HCT116 (cell line): ENCODE data around the gene PIH1D1. TPM values are rescaled to one million over a fixed set of nuclear protein-coding genes. Genes with fewer than 3 reads are reported as not detected.

Source experiments
- ATAC-seq: fragments of 200-7000 bp; cut with Tn5 transposase; 2 replicates; pipeline ENCODE4 v1.9.1; 2020; ENCODE audit warnings: mild to moderate bottlenecking, moderate library complexity
- BruUV-seq: library from RNA; stranded (reverse); fragments of 400-500 nt; replicated peaks from 2 replicates; lab custom pipeline; 2021; lab: Mats Ljungman, UMichigan
- CTCF ChIA-PET: fragments of 300-600 bp; sonication (Branson Sonifier 250); formaldehyde crosslinking; loops from one replicate; lab custom pipeline; 2021; ENCODE audit warnings: antibody characterized with exemption; lab: Charles Lee
- POLR2A ChIA-PET: fragments of 300-600, 350-600 bp; sonication (Branson Sonifier 250); formaldehyde crosslinking; loops from one replicate; lab custom pipeline; 2021; ENCODE audit warnings: antibody characterized with exemption; lab: Charles Lee
- RAD21 ChIA-PET, 2 experiments: fragments of 300-600 bp; sonication (Branson Sonifier 250); formaldehyde crosslinking; loops; one replicate each; lab custom pipeline; 2023; ENCODE audit warnings: low total read pairs in 2 of 2; ENCODE audit not compliant: uncharacterized antibody in 2 of 2, unreplicated experiment in 2 of 2, low non-redundant PET in 1 of 2; lab: Charles Lee
- DNase-seq: peaks from one replicate; pipeline ENCODE4 v3.0.0-alpha.2; 2010; ENCODE audit warnings: low read depth, low spot score
- H2AFZ ChIP-seq: fragments of 200-600 bp; shearing (Covaris generic), sonication (generic); 2 replicates; pipeline ENCODE4 v1.6.1; 2017; ENCODE audit warnings: low read depth, mixed run types, mixed read lengths, antibody characterized with exemption, low read length; ENCODE audit not compliant: poor library complexity, severe bottlenecking
- H3K27ac ChIP-seq: 2 replicates; pipeline ENCODE4 v1.5.1; 2012; ENCODE audit warnings: low read depth, low read length
- H3K27me3 ChIP-seq: fragments of 200-600 bp; sonication (generic); 2 replicates; pipeline ENCODE4 v1.6.1; 2016; ENCODE audit warnings: mixed run types, low read length, mixed read lengths; ENCODE audit not compliant: insufficient read depth
- H3K36me3 ChIP-seq, 2 experiments: fragments of 200-500 bp in 1 of 2; fragments of 200-600 bp in 1 of 2; sonication (Bioruptor generic) in 1 of 2; sonication (generic) in 1 of 2; 2 replicates each; pipeline versions ENCODE4 v1.5.1 to v1.6.1; 2014 to 2016; ENCODE audit warnings: low read length in 2 of 2, inconsistent platforms in 1 of 2, mixed read lengths in 1 of 2, mixed run types in 1 of 2; ENCODE audit not compliant: insufficient read depth in 2 of 2, control insufficient read depth in 1 of 2
- H3K4me1 ChIP-seq, 2 experiments: fragments of 200-600 bp in 1 of 2; sonication (generic) in 1 of 2; 2 replicates each; pipeline versions ENCODE4 v1.5.1 to v1.6.1; 2012 to 2017; ENCODE audit warnings: low read length in 2 of 2, inconsistent platforms in 1 of 2, mild to moderate bottlenecking in 1 of 2, mixed read lengths in 1 of 2, mixed run types in 1 of 2, moderate library complexity in 1 of 2; ENCODE audit not compliant: insufficient read depth in 2 of 2, control insufficient read depth in 1 of 2
- H3K4me2 ChIP-seq: fragments of 200-600 bp; sonication (generic); 2 replicates; pipeline ENCODE4 v1.6.1; 2017; ENCODE audit warnings: mixed run types, low read length, mixed read lengths
- H3K4me3 ChIP-seq, 2 experiments: fragments of 200-600 bp in 1 of 2; sonication (generic) in 1 of 2; replicated peaks in 1 of 2; 2 replicates each; pipeline ENCODE4 v1.5.1; 2011 to 2016; ENCODE audit warnings: low read length in 2 of 2, control low read depth in 1 of 2, low read depth in 1 of 2, mild to moderate bottlenecking in 1 of 2, mixed read lengths in 1 of 2, mixed run types in 1 of 2
- H3K79me2 ChIP-seq: fragments of 200-600 bp; sonication (generic); 2 replicates; pipeline ENCODE4 v1.6.1; 2017; ENCODE audit warnings: mild to moderate bottlenecking, mixed run types, low read length, moderate library complexity, mixed read lengths; ENCODE audit not compliant: insufficient read depth
- H3K9ac ChIP-seq: fragments of 200-600 bp; sonication (generic); 2 replicates; pipeline ENCODE4 v1.6.1; 2016; ENCODE audit warnings: low read length, mixed read lengths
- H3K9me2 ChIP-seq: fragments of 200-600 bp; sonication (generic), shearing (Covaris generic); 2 replicates; pipeline ENCODE4 v1.6.1; 2017; ENCODE audit warnings: mixed run types, mild to moderate bottlenecking, moderate library complexity; ENCODE audit not compliant: insufficient read depth
- H3K9me3 ChIP-seq, 2 experiments: fragments of 200-500 bp in 1 of 2; fragments of 200-600 bp in 1 of 2; sonication (Bioruptor generic) in 1 of 2; sonication (generic) in 1 of 2; 2 replicates each; pipeline ENCODE4 v1.6.1; 2014 to 2017; ENCODE audit warnings: low read length in 2 of 2, mixed read lengths in 2 of 2, inconsistent platforms in 1 of 2, low read depth in 1 of 2, mild to moderate bottlenecking in 1 of 2, mixed run types in 1 of 2, moderate library complexity in 1 of 2; ENCODE audit not compliant: control insufficient read depth in 1 of 2, insufficient read depth in 1 of 2
- H4K20me1 ChIP-seq: fragments of 200-600 bp; sonication (generic), shearing (Covaris generic); 2 replicates; pipeline ENCODE4 v1.6.1; 2017; ENCODE audit warnings: mixed run types, mild to moderate bottlenecking, moderate library complexity; ENCODE audit not compliant: insufficient read depth
- ATF3 ChIP-seq: IDR thresholded peaks from 2 replicates; pipeline ENCODE4 v1.6.1; 2012
- EGR1 ChIP-seq: IDR thresholded peaks from 2 replicates; pipeline ENCODE4 v1.6.1; 2012; ENCODE audit warnings: low read depth
- EZH2phosphoT487 ChIP-seq: fragments of 200-600 bp; IDR thresholded peaks from 2 replicates; pipeline ENCODE4 v1.6.1; 2018; ENCODE audit warnings: antibody characterized with exemption, borderline replicate concordance
- SIN3A ChIP-seq: IDR thresholded peaks from 2 replicates; pipeline ENCODE4 v1.6.1; 2012; ENCODE audit warnings: low read depth
- intact Hi-C: fragments of 100-400 bp; cut with micrococcal nuclease; formaldehyde crosslinking; loops from 2 replicates; pipeline ENCODE4 v1.10.0; 2022
- total RNA-seq: library from RNA; stranded (reverse); gene quantifications from one replicate; pipeline ENCODE4 v1.2.1, GENCODE V29; 2021; ENCODE audit not compliant: unreplicated experiment

Gene PIH1D1
- total RNA-seq, 1 experiment from 2014 or later, result 152 TPM

DNA sequence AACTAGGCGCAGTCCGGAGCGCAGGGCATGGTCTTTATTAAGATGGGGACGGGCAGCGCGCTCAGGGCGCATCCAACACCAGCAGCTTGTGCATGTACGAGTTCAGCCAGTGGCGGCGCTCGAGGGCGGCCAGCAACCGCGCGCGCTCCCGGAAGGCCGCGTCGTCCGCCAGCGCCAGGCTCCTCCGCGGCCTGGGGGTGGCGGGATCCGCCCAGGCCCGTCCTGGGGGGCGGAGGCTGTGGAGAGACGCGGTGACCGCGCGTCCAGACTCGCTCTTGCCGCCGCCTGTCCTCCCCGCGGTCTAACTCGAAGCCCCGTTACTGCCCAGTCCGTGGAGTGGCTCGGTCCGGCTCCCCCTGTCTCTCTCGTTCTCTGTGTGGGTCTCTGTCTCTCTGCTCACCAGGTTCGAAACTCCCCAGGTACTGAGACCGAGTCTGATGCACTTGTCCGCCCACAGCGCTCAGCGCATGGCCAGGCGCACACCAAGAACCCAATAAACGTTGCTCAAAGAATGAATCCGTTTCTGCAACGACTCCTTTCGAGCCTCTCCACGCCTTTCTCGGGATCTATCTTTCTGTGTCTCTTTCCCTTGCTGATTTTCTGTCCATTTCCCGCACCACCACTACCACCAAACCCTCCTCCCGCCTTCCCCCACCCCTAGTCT lies 29.1 kb downstream of the PIH1D1 start (continued):
- TF ChIP-seq ATF3 (no peak), EGR1 (no peak), SIN3A (no peak)

DNA sequence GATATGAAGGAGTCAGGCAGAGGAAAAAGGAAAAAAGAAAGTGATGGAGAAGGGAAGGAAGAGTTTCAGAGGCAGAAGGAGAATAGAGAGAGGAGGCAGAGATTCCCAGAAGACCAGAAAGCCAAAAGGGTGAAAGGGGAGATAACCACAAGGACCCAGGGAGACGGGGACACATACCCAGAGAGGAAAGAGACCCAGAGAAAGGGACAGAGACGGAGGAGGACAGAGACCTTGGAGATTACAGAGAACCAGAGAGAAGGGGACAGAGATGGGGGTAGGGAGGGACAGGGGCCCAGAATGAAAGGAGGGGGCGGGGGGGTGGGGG lies 29.8 kb downstream of the PIH1D1 start:
- H2AFZ ChIP-seq, result no peak overlapping the region
- CTCF ChIA-PET, result no interaction called here
- no peak for TF ChIP-seq EZH2phosphoT487
- no peak for TF ChIP-seq ATF3

More for the DNA sequence above, 29.8 kb downstream of the PIH1D1 start:
- Histone ChIP-seq H3K4me3 (no peak overlapping the region), H3K9ac (no peak overlapping the region), H3K4me1 (peaks cover 9 to 25% of the 10 kb centered on the region in 2 experiments; a peak in 3 of 4 replicates), H3K79me2 (no peaks in the 10 kb centered on the region), H3K9me3 (no peaks in the 10 kb centered on the region), H3K36me3 (no peaks in the 10 kb centered on the region), H3K4me2 (no peak overlapping the region), H3K27ac (no peak overlapping the region), H4K20me1 (no peaks in the 10 kb centered on the region), H3K9me2 (no peaks in the 10 kb centered on the region), H3K27me3 (peaks cover 20% of the 10 kb centered on the region; the same call in 1 of the 2 replicates)
- RAD21 ChIA-PET, result no interaction called here
- ATAC-seq (no peak), DNase-seq (no peak)
- BruUV-seq, result no TSS peak
- POLR2A ChIA-PET, result no interaction called here
- intact Hi-C loops, result no loop called here
